A673 (cell line): ENCODE measurements around the gene HOXC6. TPM values are rescaled to one million over a fixed set of nuclear protein-coding genes. Genes with fewer than 3 reads are reported as not detected.
A peak's percentile ranks its signal among the peaks of the same experiment; 100 is the strongest.

Source experiments
- BruUV-seq: library from RNA; stranded (reverse); fragments of 400-500 nt; replicated peaks from 2 replicates; lab custom pipeline; 2021; lab: Mats Ljungman, UMichigan
- CTCF ChIA-PET: fragments of 300-600 bp; sonication (Branson Sonifier 250); formaldehyde crosslinking; loops from one replicate; lab custom pipeline; 2022; ENCODE audit warnings: antibody characterized with exemption; lab: Charles Lee
- POLR2A ChIA-PET: fragments of 300-600 bp; sonication (Branson Sonifier 250); formaldehyde crosslinking; loops from one replicate; lab custom pipeline; 2022; ENCODE audit warnings: antibody characterized with exemption; ENCODE audit not compliant: low non-redundant PET; lab: Charles Lee
- DNase-seq: peaks from one replicate; pipeline ENCODE4 v3.0.0-alpha.2; 2015; ENCODE audit warnings: low spot score
- H3K27ac ChIP-seq: fragments of 200-600 bp; sonication (generic); 2 replicates; pipeline ENCODE4 v1.5.1; 2016; ENCODE audit warnings: mixed run types, low read depth, mild to moderate bottlenecking, mixed read lengths, antibody characterized with exemption, low read length; ENCODE audit not compliant: poor library complexity, severe bottlenecking
- H3K27me3 ChIP-seq: fragments of 200-600 bp; sonication (generic); replicated peaks from 2 replicates; pipeline ENCODE4 v1.6.1; 2017; ENCODE audit warnings: mixed run types, low read depth, mild to moderate bottlenecking, mixed read lengths, antibody characterized with exemption, low read length; ENCODE audit not compliant: insufficient read depth, poor library complexity
- H3K36me3 ChIP-seq: fragments of 200-600 bp; sonication (generic); 2 replicates; pipeline ENCODE4 v1.6.1; 2016; ENCODE audit warnings: mixed run types, mild to moderate bottlenecking, mixed read lengths, antibody characterized with exemption, low read length; ENCODE audit not compliant: insufficient read depth, poor library complexity, severe bottlenecking
- H3K4me1 ChIP-seq: fragments of 200-600 bp; sonication (generic); 2 replicates; pipeline ENCODE4 v1.6.1; 2017; ENCODE audit warnings: mixed run types, mild to moderate bottlenecking, mixed read lengths, antibody characterized with exemption, low read length; ENCODE audit not compliant: insufficient read depth, poor library complexity, severe bottlenecking
- H3K4me3 ChIP-seq: fragments of 200-600 bp; sonication (generic); 2 replicates; pipeline ENCODE4 v1.5.1; 2016; ENCODE audit warnings: low read depth, mixed run types, mild to moderate bottlenecking, mixed read lengths, low read length; ENCODE audit not compliant: poor library complexity, severe bottlenecking
- H3K9me3 ChIP-seq: fragments of 200-600 bp; sonication (generic); 2 replicates; pipeline ENCODE4 v1.6.1; 2016; ENCODE audit warnings: mixed run types, low read depth, mild to moderate bottlenecking, mixed read lengths, antibody characterized with exemption, low read length; ENCODE audit not compliant: poor library complexity, severe bottlenecking
- EZH2 ChIP-seq: fragments of 200-600 bp; sonication (generic); IDR thresholded peaks from 2 replicates; pipeline ENCODE4 v1.6.1; 2017; ENCODE audit warnings: borderline replicate concordance, low read depth, mild to moderate bottlenecking, mixed read lengths, antibody characterized with exemption, low read length; ENCODE audit not compliant: poor library complexity, severe bottlenecking
- intact Hi-C: fragments of 100-400 bp; cut with micrococcal nuclease; formaldehyde crosslinking; loops from one replicate; pipeline ENCODE4 v1.10.0; 2022; ENCODE audit not compliant: unreplicated experiment
- total RNA-seq: library from RNA; stranded (reverse); gene quantifications from 2 replicates; pipeline ENCODE4 v1.2.3, GENCODE V29; 2021
- TF ChIP-seq, protein P1 (sequence below): fragments of 300-800, 200-600 bp; sonication (generic); conservative IDR thresholded peaks from 2 replicates; pipeline ENCODE4 v1.5.1; 2017; ENCODE audit warnings: low read depth, mild to moderate bottlenecking, antibody characterized with exemption, low read length, moderate library complexity, mixed read lengths

The HOXC6 gene
- total RNA-seq, 1 experiment from 2014 or later: 20.8 TPM

DNA sequence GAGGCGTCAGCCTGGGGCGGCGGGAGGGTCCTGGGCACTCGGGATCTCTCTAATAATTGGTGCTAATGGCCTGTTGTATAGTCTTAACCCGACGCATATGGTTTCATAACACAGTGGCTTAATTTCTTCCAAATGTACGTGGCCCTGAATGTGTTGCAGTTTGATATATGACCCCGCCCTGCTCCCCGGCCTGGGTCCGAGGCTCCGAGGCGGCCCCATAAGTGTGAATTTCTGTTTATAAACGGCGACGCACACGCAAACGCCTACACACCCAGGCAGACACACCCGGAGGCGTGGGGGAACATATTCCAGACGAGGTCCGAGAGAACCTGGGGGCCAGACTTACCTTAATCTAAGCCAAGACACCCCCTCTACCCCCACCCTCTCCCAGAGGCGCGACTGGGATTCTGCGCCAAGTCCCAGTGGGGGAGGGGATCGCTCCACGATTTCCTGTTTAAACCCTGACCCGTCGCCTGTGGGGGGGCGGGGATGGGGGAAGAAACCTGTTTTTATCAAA lies 9.7 kb upstream of the HOXC6 start:
- peaks cover 59% of the 10 kb centered on the region for H3K4me1 ChIP-seq
- H3K9me3 ChIP-seq: no peaks in the 10 kb centered on the region
- peak overlapping the region; percentile 97 for H3K27ac ChIP-seq
- ChIA-PET CTCF (no interaction called here), POLR2A (no interaction called here)
- peak overlapping the region; percentile 68 for H3K4me3 ChIP-seq
- TSS peak; percentile 27 for BruUV-seq
- no peaks in the 10 kb centered on the region for H3K36me3 ChIP-seq
- peak; percentile 80 for DNase-seq
- TF ChIP-seq EZH2: no peak
- TF ChIP-seq, protein P1, sequence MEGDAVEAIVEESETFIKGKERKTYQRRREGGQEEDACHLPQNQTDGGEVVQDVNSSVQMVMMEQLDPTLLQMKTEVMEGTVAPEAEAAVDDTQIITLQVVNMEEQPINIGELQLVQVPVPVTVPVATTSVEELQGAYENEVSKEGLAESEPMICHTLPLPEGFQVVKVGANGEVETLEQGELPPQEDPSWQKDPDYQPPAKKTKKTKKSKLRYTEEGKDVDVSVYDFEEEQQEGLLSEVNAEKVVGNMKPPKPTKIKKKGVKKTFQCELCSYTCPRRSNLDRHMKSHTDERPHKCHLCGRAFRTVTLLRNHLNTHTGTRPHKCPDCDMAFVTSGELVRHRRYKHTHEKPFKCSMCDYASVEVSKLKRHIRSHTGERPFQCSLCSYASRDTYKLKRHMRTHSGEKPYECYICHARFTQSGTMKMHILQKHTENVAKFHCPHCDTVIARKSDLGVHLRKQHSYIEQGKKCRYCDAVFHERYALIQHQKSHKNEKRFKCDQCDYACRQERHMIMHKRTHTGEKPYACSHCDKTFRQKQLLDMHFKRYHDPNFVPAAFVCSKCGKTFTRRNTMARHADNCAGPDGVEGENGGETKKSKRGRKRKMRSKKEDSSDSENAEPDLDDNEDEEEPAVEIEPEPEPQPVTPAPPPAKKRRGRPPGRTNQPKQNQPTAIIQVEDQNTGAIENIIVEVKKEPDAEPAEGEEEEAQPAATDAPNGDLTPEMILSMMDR: no peak
- intact Hi-C loops: no loop called here
- H3K27me3 ChIP-seq: no peaks in the 10 kb centered on the region

DNA sequence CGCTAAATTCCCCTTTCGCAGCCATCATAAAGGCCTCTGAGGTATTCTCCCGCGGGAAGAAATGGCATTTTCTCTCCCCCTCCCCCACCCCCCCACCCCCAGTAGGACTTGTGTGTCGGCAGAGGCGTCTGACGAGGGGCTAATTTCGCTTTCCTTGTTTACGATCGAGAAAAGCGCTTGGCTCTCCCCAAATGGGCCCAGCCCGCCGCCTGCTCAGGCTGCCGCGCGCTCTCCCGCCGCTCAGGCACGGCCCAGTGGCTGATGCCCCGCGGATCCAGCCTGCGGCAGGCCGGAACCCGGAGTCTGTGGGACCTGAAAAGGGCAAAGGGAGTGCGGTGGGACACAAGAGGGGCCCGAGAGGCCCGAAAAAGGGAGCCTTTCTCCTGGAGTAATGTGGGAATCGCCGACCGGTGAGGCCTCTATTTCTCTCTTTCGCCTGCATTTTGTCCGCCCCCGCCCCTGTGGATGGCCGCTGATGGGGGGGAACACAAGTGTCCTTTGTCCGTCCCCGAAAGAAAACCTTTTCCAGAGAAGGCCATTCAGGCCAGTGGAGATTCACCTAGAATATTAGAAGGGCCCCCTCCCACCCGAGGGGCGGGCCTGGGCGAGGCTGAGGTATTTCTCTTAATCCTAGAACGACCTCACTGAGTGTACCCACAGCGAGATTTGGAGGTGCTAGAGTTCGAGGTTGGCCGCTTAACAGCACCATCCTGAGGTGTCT lies 9.0 kb upstream of the HOXC6 start:
- Histone ChIP-seq H3K36me3 (no peaks in the 10 kb centered on the region), H3K4me3 (peak overlapping the region; percentile 68), H3K9me3 (no peaks in the 10 kb centered on the region), H3K4me1 (peaks cover 66% of the 10 kb centered on the region), H3K27me3 (no peaks in the 10 kb centered on the region), H3K27ac (peak overlapping the region; percentile 97)
- ChIA-PET CTCF (no interaction called here), POLR2A (interaction anchor here (0.5 kb wide), 1 partner anchor 172 kb away, joined by 6 read pairs; no protein-coding TSS in a partner anchor)
- intact Hi-C loops: no loop called here
- DNase-seq: peak; percentile 81
- BruUV-seq: TSS peak; percentile 27
- TF ChIP-seq EZH2: no peak
- TF ChIP-seq, protein P1: no peak

DNA sequence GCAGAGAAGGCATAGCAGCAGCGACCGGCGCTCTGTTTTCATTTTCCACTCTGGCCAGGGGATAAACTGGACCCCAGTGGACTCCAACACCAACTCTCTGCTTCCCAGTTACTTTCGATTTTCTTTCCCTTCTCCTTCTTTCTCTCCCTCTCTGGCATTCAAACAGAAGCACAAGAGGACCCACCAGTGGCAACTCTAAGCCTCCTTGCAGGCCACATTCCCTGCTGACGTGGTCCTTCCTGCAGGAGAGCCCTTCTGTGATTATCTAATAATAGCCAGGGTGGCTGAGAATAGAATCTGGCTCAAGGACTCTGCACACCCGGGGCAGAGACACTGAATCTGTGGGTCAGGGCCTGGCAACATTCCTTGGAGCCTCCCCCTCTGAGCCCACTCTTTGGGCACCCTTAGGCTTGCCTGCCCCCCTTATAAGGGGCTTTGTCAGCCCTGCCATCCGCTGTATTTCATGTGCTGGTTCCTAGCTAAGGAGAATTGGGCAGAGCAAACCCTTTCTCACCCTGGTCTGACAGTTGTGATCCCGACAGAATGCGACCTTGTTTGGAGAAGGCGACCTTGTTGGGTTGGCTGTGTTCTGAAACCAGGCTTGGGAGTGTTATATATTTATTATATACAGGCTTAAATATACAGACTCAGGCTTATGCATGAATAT lies 8.2 kb upstream of the HOXC6 start:
- no peak for DNase-seq
- POLR2A ChIA-PET: no interaction called here
- H3K4me3 ChIP-seq: peak overlapping the region; percentile 68
- BruUV-seq: no TSS peak
- CTCF ChIA-PET: no interaction called here
- H3K36me3 ChIP-seq: no peaks in the 10 kb centered on the region
- no peaks in the 10 kb centered on the region for H3K9me3 ChIP-seq
- no peaks in the 10 kb centered on the region for H3K27me3 ChIP-seq
- intact Hi-C loops: no loop called here
- H3K4me1 ChIP-seq: peaks cover 74% of the 10 kb centered on the region
- no peak for TF ChIP-seq EZH2
- TF ChIP-seq, protein P1: no peak
- peak overlapping the region; percentile 97 for H3K27ac ChIP-seq
